B cell (primary cell): Measurements from ENCODE around the gene ADGRL2. TPM values are rescaled to one million over a fixed set of nuclear protein-coding genes. Genes with fewer than 3 reads are reported as not detected.

ENCODE experiments used
- ATAC-seq: fragments of 200-7000 bp; cut with Tn5 transposase; one replicate; pipeline ENCODE4 v1.10.0; 2021; ENCODE audit warnings: low read depth, mild to moderate bottlenecking, moderate number of reproducible peaks, moderate library complexity
- CTCF ChIA-PET: fragments of 350-600 bp; sonication (Branson Sonifier 250); formaldehyde crosslinking; loops from one replicate; lab custom pipeline; 2021; ENCODE audit warnings: antibody characterized with exemption, inconsistent platforms; lab: Charles Lee
- POLR2A ChIA-PET: fragments of 350-600 bp; sonication (Branson Sonifier 250); formaldehyde crosslinking; loops from one replicate; lab custom pipeline; 2021; ENCODE audit warnings: antibody characterized with exemption; lab: Charles Lee
- DNase-seq: peaks from one replicate; pipeline ENCODE4 v3.0.0; 2013
- H2AFZ ChIP-seq: 2 replicates; pipeline ENCODE4 v1.6.1; 2012; ENCODE audit warnings: mild to moderate bottlenecking, low read depth, low read length; ENCODE audit not compliant: insufficient read depth, poor library complexity, severe bottlenecking
- H3K27ac ChIP-seq, 2 donors: 1 replicate in 1 of 2; 2 replicates in 1 of 2; pipeline ENCODE4 v1.5.1; 2012 to 2013; ENCODE audit warnings: low read length in 2 of 2, mild to moderate bottlenecking in 2 of 2, moderate library complexity in 1 of 2
- H3K27me3 ChIP-seq, 4 experiments: fragments of 200-600 bp in 1 of 4; sonication (generic) in 1 of 4; replicated peaks in 1 of 4; 1 replicate in 2 of 4; 2 replicates in 2 of 4; pipeline versions ENCODE4 v1.6.1 to v1.7.0; 2013 to 2016; ENCODE audit warnings: low read length in 3 of 4, mild to moderate bottlenecking in 2 of 4, mixed read lengths in 1 of 4, moderate library complexity in 1 of 4; ENCODE audit not compliant: insufficient read depth in 4 of 4, control insufficient read depth in 3 of 4; ENCODE audit errors: control extremely low read depth in 1 of 4
- H3K36me3 ChIP-seq, 2 experiments: replicated peaks in 1 of 2; 1 replicate in 1 of 2; 2 replicates in 1 of 2; pipeline versions ENCODE4 v1.6.1 to v1.7.1; 2013; ENCODE audit warnings: low read length in 1 of 2; ENCODE audit not compliant: insufficient read depth in 2 of 2, control insufficient read depth in 1 of 2; ENCODE audit errors: control extremely low read depth in 1 of 2, extremely low read depth in 1 of 2
- H3K4me1 ChIP-seq, 2 donors: fragments of 200-600 bp in 1 of 2; sonication (generic) in 1 of 2; 1 replicate in 1 of 2; 2 replicates in 1 of 2; pipeline versions ENCODE4 v1.5.1 to v1.6.1; 2013 to 2017; ENCODE audit warnings: low read length in 2 of 2; ENCODE audit not compliant: control insufficient read depth in 2 of 2, insufficient read depth in 2 of 2
- H3K4me2 ChIP-seq: replicated peaks from 2 replicates; pipeline ENCODE3; 2012; ENCODE audit warnings: mild to moderate bottlenecking, low read depth, low read length; ENCODE audit not compliant: poor library complexity, severe bottlenecking
- H3K4me3 ChIP-seq, 5 experiments: fragments of 200-600 bp in 1 of 5; sonication (generic) in 1 of 5; 1 replicate in 3 of 5; 2 replicates in 2 of 5; pipeline versions ENCODE4 v1.5.1 to v1.7.0; 2011 to 2016; ENCODE audit warnings: low read length in 4 of 5, mild to moderate bottlenecking in 4 of 5, low read depth in 2 of 5, control low read depth in 1 of 5, moderate library complexity in 1 of 5; ENCODE audit not compliant: insufficient read depth in 1 of 5; ENCODE audit errors: control extremely low read depth in 1 of 5, extremely low read depth in 1 of 5
- H3K79me2 ChIP-seq: fragments of 200-600 bp; sonication (generic); one replicate; pipeline ENCODE4 v1.6.0; 2016; ENCODE audit warnings: low read length; ENCODE audit not compliant: control insufficient read depth, insufficient read depth
- H3K9ac ChIP-seq: fragments of 200-600 bp; sonication (generic); 2 replicates; pipeline ENCODE4 v1.6.1; 2017; ENCODE audit warnings: mild to moderate bottlenecking, low read length, moderate library complexity
- H3K9me3 ChIP-seq, 3 donors: one replicate each; pipeline versions ENCODE4 v1.6.1 to v1.7.1; 2013; ENCODE audit warnings: low read length in 2 of 3; ENCODE audit not compliant: control insufficient read depth in 2 of 3, insufficient read depth in 1 of 3; ENCODE audit errors: control extremely low read depth in 1 of 3
- H4K20me1 ChIP-seq: 2 replicates; pipeline ENCODE4 v1.6.0; 2012; ENCODE audit warnings: mild to moderate bottlenecking, low read length; ENCODE audit not compliant: insufficient read depth, control insufficient read depth, poor library complexity, severe bottlenecking
- H3K27ac Mint-ChIP-seq: one replicate; pipeline ENCODE4 v1.8.0; 2021; ENCODE audit warnings: mixed read lengths
- H3K27me3 Mint-ChIP-seq: one replicate; pipeline ENCODE4 v1.8.0; 2021; ENCODE audit warnings: mixed read lengths
- H3K4me1 Mint-ChIP-seq: one replicate; pipeline ENCODE4 v1.8.0; 2021; ENCODE audit warnings: mixed read lengths
- H3K4me3 Mint-ChIP-seq: one replicate; pipeline ENCODE4 v1.8.0; 2021; ENCODE audit warnings: mixed read lengths
- H3K9me3 Mint-ChIP-seq: one replicate; pipeline ENCODE4 v1.8.0; 2022; ENCODE audit warnings: mixed read lengths; ENCODE audit not compliant: insufficient read depth
- CTCF ChIP-seq: fragments of 200-600 bp; IDR thresholded peaks from one replicate; pipeline ENCODE4 v1.8.0; 2022; ENCODE audit warnings: antibody characterized with exemption, mild to moderate bottlenecking
- EZH2 ChIP-seq: IDR thresholded peaks from 2 replicates; pipeline ENCODE4 v1.6.1; 2012; ENCODE audit warnings: borderline replicate concordance, low read depth, mild to moderate bottlenecking, moderate library complexity, low read length; ENCODE audit not compliant: insufficient read depth, poor library complexity, severe bottlenecking
- WGBS: methylation state at CpG from one replicate; pipeline ENCODE4 v1.1.5; 2013; ENCODE audit warnings: missing lambda C conversion rate; ENCODE audit not compliant: insufficient coverage; 5-methylcytosine and 5-hydroxymethylcytosine counted together
- intact Hi-C: fragments of 100-400 bp; cut with micrococcal nuclease; formaldehyde crosslinking; loops from one replicate; pipeline ENCODE4 v1.10.0; 2022
- polyA plus RNA-seq: library from polyadenylated mRNA; depleted of rRNA; stranded (reverse); fragments of >200 nt; gene quantifications from 2 replicates; pipeline ENCODE4 v1.2.3, GENCODE V29; 2012
- total RNA-seq, 2 donors: library from RNA; stranded (reverse); fragments of 120-200 nt in 1 of 2; gene quantifications; 1 replicate in 1 of 2; 2 replicates in 1 of 2; pipeline versions ENCODE4 v1.2.3 to v1.2.4, GENCODE V29; 2013 to 2022

The ADGRL2 gene
- total and polyA plus RNA-seq, 2 donors (not counting 1 experiment from before 2014, with no cell fraction given): not detected

GRCh38 chr1:81836007-81836626 is 35.4 kb downstream of the ADGRL2 start:
- Histone ChIP-seq H3K79me2 (no peaks in the 10 kb centered on the region), H3K36me3 (no peaks in the 10 kb centered on the region), H3K4me2 (no peak overlapping the region), H3K27me3 (no peaks in the 10 kb centered on the region), H3K27ac (no peak overlapping the region), H3K9ac (no peak overlapping the region), H4K20me1 (no peaks in the 10 kb centered on the region), H3K4me3 (no peak overlapping the region), H3K4me1 (no peaks in the 10 kb centered on the region), H3K9me3 (no peaks in the 10 kb centered on the region), H2AFZ (no peak overlapping the region)
- DNase-seq (no peak), ATAC-seq (no peak)
- Mint-ChIP-seq H3K4me3 (no peak overlapping the region), H3K27me3 (no peaks in the 10 kb centered on the region), H3K27ac (no peak overlapping the region), H3K4me1 (no peaks in the 10 kb centered on the region), H3K9me3 (no peaks in the 10 kb centered on the region)
- CTCF ChIA-PET: no interaction called here
- 83% methylated on average over 2 of the region's 4 CpGs for WGBS
- intact Hi-C loops: no loop called here
- no peak for TF ChIP-seq EZH2
- no peak for TF ChIP-seq CTCF
- POLR2A ChIA-PET: no interaction called here

DNA sequence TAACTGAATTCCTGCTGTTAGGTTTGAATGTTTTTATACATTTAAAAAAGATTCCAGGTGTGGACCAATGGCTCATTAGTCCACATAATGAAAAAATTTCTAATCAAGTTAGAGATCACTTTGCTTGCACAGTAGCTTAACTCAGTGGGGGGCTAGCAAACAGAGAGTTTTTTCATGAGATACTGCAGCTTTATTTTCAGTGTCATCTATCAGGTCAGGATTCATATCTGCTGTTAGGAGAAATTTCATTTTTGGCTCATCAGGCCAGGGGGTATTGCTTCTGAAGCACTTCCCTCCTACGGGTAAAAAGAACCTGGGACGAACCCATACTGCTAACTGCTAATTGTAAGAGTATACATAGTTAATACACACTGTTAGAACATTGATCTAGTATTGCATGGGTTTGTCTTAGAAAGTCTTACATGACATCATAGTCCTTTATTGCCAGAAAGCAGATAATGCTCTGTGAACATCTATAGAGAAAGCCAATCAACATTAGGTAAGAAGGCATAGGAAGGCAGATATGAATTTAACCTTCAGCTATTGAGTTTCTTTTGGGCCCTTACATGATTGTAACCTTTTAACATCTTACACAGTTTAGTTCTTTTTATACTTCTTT is 38.0 kb downstream of the ADGRL2 start:
- no peak for DNase-seq
- Histone ChIP-seq H4K20me1 (no peaks in the 10 kb centered on the region), H3K36me3 (no peaks in the 10 kb centered on the region), H3K4me1 (no peaks in the 10 kb centered on the region), H3K4me3 (no peak overlapping the region), H3K9me3 (no peaks in the 10 kb centered on the region), H3K27me3 (no peaks in the 10 kb centered on the region), H3K79me2 (no peaks in the 10 kb centered on the region), H2AFZ (no peak overlapping the region), H3K9ac (no peak overlapping the region), H3K4me2 (no peak overlapping the region), H3K27ac (no peak overlapping the region)
- no CpG with 5 or more reads among the region's 2 CpGs for WGBS
- Mint-ChIP-seq H3K27ac (no peak overlapping the region), H3K27me3 (no peaks in the 10 kb centered on the region), H3K4me3 (no peak overlapping the region), H3K4me1 (no peaks in the 10 kb centered on the region), H3K9me3 (no peaks in the 10 kb centered on the region)
- ATAC-seq: no peak
- intact Hi-C loops: no loop called here
- ChIA-PET CTCF (no interaction called here), POLR2A (no interaction called here)
- TF ChIP-seq EZH2 (no peak), CTCF (no peak)
